ENCODE data around the gene SLC2A4RG. TPM values are rescaled to one million over a fixed set of nuclear protein-coding genes. Genes with fewer than 3 reads are reported as not detected.

The SLC2A4RG gene
- total RNA-seq (2012; rRNA removed) (5.0 and 8.1 TPM in 2 replicates), polyA plus RNA-seq (2012; rRNA removed) (50.3 and 71.4 TPM in 2 replicates), Bru-seq, nascent RNA (percentile 50 among the genes with signal in this experiment), BruChase-seq, experiment 1, labeled RNA remaining after a 6-hour chase (percentile 62 among the genes with signal in this experiment), BruChase-seq, experiment 2, labeled RNA remaining after a 2-hour chase (percentile 51 among the genes with signal in this experiment)
- polyA plus RNA-seq (2012; cell fraction: cytosol; rRNA removed): 56.6 and 65.4 TPM in 2 replicates
- 199 and 567 TPM in 2 replicates for polyA plus RNA-seq (2012; cell fraction: nucleus; rRNA removed; ENCODE audit: low replicate concordance)
- long read RNA-seq, transcript SLC2A4RG-201 (8 exons, 1,731 nt): major isoform, 22 of 79 reads
- long read RNA-seq, transcript SLC2A4RG-208 (2 exons, 502 nt): minor isoform, 6 of 79 reads
- long read RNA-seq, partial matches to known transcripts: 46 of 79 reads
- long read RNA-seq, other reads (novel, unspliced or antisense): 5 of 79 reads

- peak within 1 kb of the TSS; percentile 82 for H2AFZ ChIP-seq (replicated peaks; ENCODE audit: low read length, poor library complexity)
- H4K8ac ChIP-seq (ENCODE audit: low read depth in 2 of 2, low read length in 2 of 2): peak within 1 kb of the TSS; percentile 63 to 88
Measured at GRCh38 chr20:63739130-63740069, at the start of gene SLC2A4RG. Gene SLC2A4RG, plus strand, starts transcription at chr20:63739776. Its CDS starts 137 bp downstream, at chr20:63739913.

More at GRCh38 chr20:63739130-63740069, at the start of gene SLC2A4RG:
- peak within 1 kb of the TSS; percentile 75 for H2BK5ac ChIP-seq (ENCODE audit: low read depth, low read length, poor library complexity, severe bottlenecking)
- no peak within 1 kb of the TSS for H2BK20ac ChIP-seq (ENCODE audit: low read depth, low read length)
- H3K56ac ChIP-seq (ENCODE audit: extremely low read depth, insufficient read depth, low read length): peak within 1 kb of the TSS; percentile 90
- BruUV-seq (replicated peaks): no TSS peak
- H3K9me1 ChIP-seq (ENCODE audit: insufficient read depth, low read length): no peaks in the 10 kb centered on the region
- in situ Hi-C loops (cut with MboI; ENCODE audit: low sequenced_read_pairs): no loop called here
- H2BK120ac ChIP-seq (ENCODE audit: low read depth, low read length): no peak within 1 kb of the TSS
- H2AK9ac ChIP-seq (replicated peaks; ENCODE audit: low read depth, low read length, poor library complexity): peak within 1 kb of the TSS; percentile 99
- DNase-seq (peak; percentile 62), ATAC-seq (ENCODE audit: low read depth) (peak; percentile 74)
- peak within 1 kb of the TSS; percentile 87 for H3K9ac ChIP-seq (ENCODE audit: low read depth, low read length)
- peak within 1 kb of the TSS; percentile 87 for H3K4me2 ChIP-seq (ENCODE audit: low read depth, low read length)
- CTCF ChIA-PET: interaction anchor here (0.5 kb wide), 1 partner anchor 40 kb away, joined by 5 read pairs; no protein-coding TSS in a partner anchor
- peak within 1 kb of the TSS; percentile 94 for H3K23ac ChIP-seq (ENCODE audit: low read depth, low read length)
- peak within 1 kb of the TSS; percentile 89 for H2AK5ac ChIP-seq (ENCODE audit: low read depth, low read length)
- H3K79me1 ChIP-seq (ENCODE audit: low read depth in 1 of 2, low read length in 2 of 2): peaks cover 4 to 12% of the 10 kb centered on the region in 2 experiments; a peak in 2 of 4 replicates
- H4K20me1 ChIP-seq (ENCODE audit: insufficient read depth, low read length): peaks cover 22% of the 10 kb centered on the region
- H3K4me3 ChIP-seq (ENCODE audit: insufficient read depth, low read depth, low read length): peak within 1 kb of the TSS; percentile 54
- H3K4ac ChIP-seq (ENCODE audit: low read depth, low read length): peak within 1 kb of the TSS; percentile 94
- POLR2A ChIA-PET (ENCODE audit: unreplicated experiment): interaction anchor here (0.6 kb wide), 1 partner anchor 12 kb away, joined by 13 read pairs; no protein-coding TSS in a partner anchor
- peak within 1 kb of the TSS; percentile 91 for H3K27ac ChIP-seq (ENCODE audit: insufficient read depth, low read length)
- intact Hi-C loops (cut with micrococcal nuclease): no loop called here
- H4K5ac ChIP-seq (ENCODE audit: low read depth, low read length): peak within 1 kb of the TSS; percentile 19
- peaks cover 37% of the 10 kb centered on the region; the same call in 1 of the 2 replicates for H3K36me3 ChIP-seq (ENCODE audit: control insufficient read depth, insufficient read depth, low read length)
- H3K4me1 ChIP-seq (ENCODE audit: control insufficient read depth, insufficient read depth, low read length): peaks cover 10% of the 10 kb centered on the region
- H4K91ac ChIP-seq (ENCODE audit: insufficient read depth, low read depth, low read length): peak within 1 kb of the TSS; percentile 88
- dilution Hi-C loops (cut with HindIII; ENCODE audit: low sequenced_read_pairs, unreplicated experiment): no loop called here
- no peak within 1 kb of the TSS; the same call in 1 of the 2 replicates for H3K18ac ChIP-seq (ENCODE audit: low read depth, low read length)
- H2BK15ac ChIP-seq (ENCODE audit: low read depth, low read length): no peak within 1 kb of the TSS
- no peaks in the 10 kb centered on the region for H3K27me3 ChIP-seq (ENCODE audit: control insufficient read depth, insufficient read depth, low read length)
- H3K14ac ChIP-seq (replicated peaks; ENCODE audit: low read depth, low read length): peak within 1 kb of the TSS; percentile 93
- H3K9me3 ChIP-seq (ENCODE audit: control insufficient read depth, insufficient read depth, low read length): no peaks in the 10 kb centered on the region
- TF ChIP-seq MXI1 (IDR thresholded peaks at IDR 0.05; ENCODE audit: borderline replicate concordance, low read depth, low read length) (no peak), MAZ (IDR thresholded peaks at IDR 0.05; ENCODE audit: borderline replicate concordance, low read depth, low read length) (peak; percentile 28; the same call in 1 of the 2 replicates)
- 0% methylated on average over 45 of the region's 136 CpGs; no CpG with 5 or more reads in 1 of the 2 experiments for WGBS, 2 experiments (ENCODE audit: extremely low coverage in 2 of 2, insufficient read length in 1 of 2)

Data from IMR-90 (cell line).